ENCODE measurements around the gene PRKG1. TPM values are rescaled to one million over a fixed set of nuclear protein-coding genes. Genes with fewer than 3 reads are reported as not detected.

Gene PRKG1
- total and polyA plus RNA-seq, 2 donors from 2014 or later = 3.6 to 14.8 TPM

GRCh38 chr10:51321980-51322379 is 247.7 kb downstream of the PRKG1 start:
- Histone ChIP-seq H3K4me3 (ENCODE audit: low read length in 3 of 3) (no peak overlapping the region), H3K27me3 (ENCODE audit: control insufficient read depth, insufficient read depth, low read length) (no peaks in the 10 kb centered on the region), H3K9me3 (ENCODE audit: control insufficient read depth in 2 of 3, insufficient read depth in 1 of 3, low read length in 3 of 3) (no peaks in the 10 kb centered on the region), H3K36me3 (ENCODE audit: control insufficient read depth in 2 of 3, insufficient read depth in 3 of 3, low read length in 3 of 3) (no peaks in the 10 kb centered on the region), H3K27ac (ENCODE audit: low read depth in 2 of 2, low read length in 2 of 2) (no peak overlapping the region), H3K9ac (ENCODE audit: low read length in 3 of 3) (no peak overlapping the region), H3K4me1 (ENCODE audit: control insufficient read depth in 2 of 3, insufficient read depth in 2 of 3, low read depth in 1 of 3, low read length in 3 of 3) (peaks cover 0 to 2% (median 0%) of the 10 kb centered on the region in 3 donors)
- DNase-seq = peak in 1 of 5 donors; percentile 16
- no peak for FAIRE-seq
- no peak for TF ChIP-seq CTCF (IDR thresholded peaks at IDR 0.05; ENCODE audit: borderline replicate concordance, extremely low read depth, insufficient read depth)
- intact Hi-C loops (cut with DNase I) = no loop called here

DNA sequence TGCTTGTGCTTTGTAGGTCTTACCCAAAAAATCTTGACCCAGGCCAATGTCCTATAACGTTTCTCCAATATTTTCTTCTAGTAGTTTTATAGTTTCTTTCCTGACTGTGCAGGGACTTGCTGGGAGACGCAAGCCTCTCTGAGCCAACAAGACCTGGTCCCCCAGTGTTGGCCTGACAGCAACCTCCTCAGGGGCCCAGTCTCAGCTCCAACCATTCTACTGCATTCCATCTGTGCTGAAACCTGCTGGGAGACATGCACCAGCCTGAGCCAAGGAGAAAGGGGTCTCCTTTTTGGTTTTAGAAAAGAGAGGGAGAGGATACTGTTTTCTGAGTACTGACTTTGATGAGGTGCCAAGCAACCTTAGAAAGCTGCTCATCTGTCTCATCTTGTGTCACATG is 251.4 kb downstream of the PRKG1 start:
- no peak for FAIRE-seq
- Histone ChIP-seq H3K27me3 (ENCODE audit: control insufficient read depth, insufficient read depth, low read length) (no peaks in the 10 kb centered on the region), H3K27ac (ENCODE audit: low read depth in 2 of 2, low read length in 2 of 2) (no peak overlapping the region), H3K4me1 (ENCODE audit: control insufficient read depth in 2 of 3, insufficient read depth in 2 of 3, low read depth in 1 of 3, low read length in 3 of 3) (no peaks in the 10 kb centered on the region), H3K9me3 (ENCODE audit: control insufficient read depth in 2 of 3, insufficient read depth in 1 of 3, low read length in 3 of 3) (no peaks in the 10 kb centered on the region), H3K9ac (ENCODE audit: low read length in 3 of 3) (no peak overlapping the region), H3K36me3 (ENCODE audit: control insufficient read depth in 2 of 3, insufficient read depth in 3 of 3, low read length in 3 of 3) (no peaks in the 10 kb centered on the region), H3K4me3 (ENCODE audit: low read length in 3 of 3) (no peak overlapping the region)
- no peak for DNase-seq
- intact Hi-C loops (cut with DNase I) = no loop called here
- no peak for TF ChIP-seq CTCF (IDR thresholded peaks at IDR 0.05; ENCODE audit: borderline replicate concordance, extremely low read depth, insufficient read depth)

GRCh38 chr10:51326174-51326573 is 251.9 kb downstream of the PRKG1 start:
- no peaks in the 10 kb centered on the region for H3K27me3 ChIP-seq (ENCODE audit: control insufficient read depth, insufficient read depth, low read length)
- no peak for DNase-seq
- no peaks in the 10 kb centered on the region for H3K9me3 ChIP-seq (ENCODE audit: control insufficient read depth in 2 of 3, insufficient read depth in 1 of 3, low read length in 3 of 3)
- no peak for FAIRE-seq
- intact Hi-C loops (cut with DNase I) = no loop called here
- H3K9ac ChIP-seq (ENCODE audit: low read length in 3 of 3) = no peak overlapping the region
- TF ChIP-seq CTCF (IDR thresholded peaks at IDR 0.05; ENCODE audit: borderline replicate concordance, extremely low read depth, insufficient read depth) = no peak
- H3K4me1 ChIP-seq (ENCODE audit: control insufficient read depth in 2 of 3, insufficient read depth in 2 of 3, low read depth in 1 of 3, low read length in 3 of 3) = no peaks in the 10 kb centered on the region
- no peaks in the 10 kb centered on the region for H3K36me3 ChIP-seq (ENCODE audit: control insufficient read depth in 2 of 3, insufficient read depth in 3 of 3, low read length in 3 of 3)
- H3K4me3 ChIP-seq (ENCODE audit: low read length in 3 of 3) = no peak overlapping the region
- no peak overlapping the region for H3K27ac ChIP-seq (ENCODE audit: low read depth in 2 of 2, low read length in 2 of 2)

- no peaks in the 10 kb centered on the region for H3K9me3 ChIP-seq (ENCODE audit: control insufficient read depth in 2 of 3, insufficient read depth in 1 of 3, low read length in 3 of 3)
- intact Hi-C loops (cut with DNase I) = no loop called here
- no peaks in the 10 kb centered on the region for H3K4me1 ChIP-seq (ENCODE audit: control insufficient read depth in 2 of 3, insufficient read depth in 2 of 3, low read depth in 1 of 3, low read length in 3 of 3)
- H3K36me3 ChIP-seq (ENCODE audit: control insufficient read depth in 2 of 3, insufficient read depth in 3 of 3, low read length in 3 of 3) = no peaks in the 10 kb centered on the region
- H3K4me3 ChIP-seq (ENCODE audit: low read length in 3 of 3) = no peak overlapping the region
- no peak overlapping the region for H3K27ac ChIP-seq (ENCODE audit: low read depth in 2 of 2, low read length in 2 of 2)
- H3K9ac ChIP-seq (ENCODE audit: low read length in 3 of 3) = no peak overlapping the region
- DNase-seq = no peak
- no peak for TF ChIP-seq CTCF (IDR thresholded peaks at IDR 0.05; ENCODE audit: borderline replicate concordance, extremely low read depth, insufficient read depth)
- no peaks in the 10 kb centered on the region for H3K27me3 ChIP-seq (ENCODE audit: control insufficient read depth, insufficient read depth, low read length)
- FAIRE-seq = peak; percentile 41
These were observed 253.1 kb downstream of the PRKG1 start for GRCh38 chr10:51327432-51327831.
